Measurements from ENCODE around the gene CCDC92B.
"Not testable (repeated sequence)": the region's sequence is repeated elsewhere in the genome, so short reads cannot be mapped to it uniquely, and the experiment has no call there.

Gene CCDC92B

DNA sequence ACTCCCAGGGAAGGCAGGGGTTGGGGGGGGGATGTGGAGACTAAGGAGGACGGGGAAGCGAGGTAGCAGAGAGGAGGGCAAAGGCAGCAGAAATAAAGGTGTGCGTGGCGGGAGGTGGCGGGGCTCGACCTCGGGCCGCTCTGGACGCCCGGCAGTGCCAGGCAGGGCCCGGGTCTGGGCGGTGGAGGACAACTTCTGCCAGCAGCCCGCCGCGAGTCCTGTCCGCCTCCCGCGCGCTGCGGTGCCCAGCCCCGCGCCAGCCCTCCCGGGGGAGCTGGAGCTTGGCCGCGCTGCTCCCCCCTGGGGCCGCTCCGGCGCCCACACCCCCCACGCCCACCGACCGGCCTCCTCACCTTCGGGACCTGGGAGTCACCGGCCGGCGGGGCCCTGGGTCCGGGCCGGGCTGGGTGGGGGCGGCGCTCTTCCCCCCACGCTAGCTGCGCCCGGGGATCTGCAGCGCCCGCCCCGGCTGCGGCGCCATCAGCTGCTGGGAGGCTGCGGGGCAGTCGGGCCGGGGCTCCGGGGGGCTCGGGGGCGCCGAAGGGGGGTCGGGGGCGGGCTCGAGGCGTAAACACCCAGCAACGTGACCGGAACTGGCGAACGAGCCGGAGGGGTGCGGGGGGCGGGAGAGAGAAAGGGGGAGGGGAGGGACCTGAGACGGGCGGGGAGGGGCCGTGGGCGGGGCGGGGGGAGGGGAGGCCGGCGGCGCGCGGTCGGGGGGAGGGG lies at the start of gene CCDC92B:
Gene CCDC92B (minus strand): TSS at position 595 of the 726 bp plus-strand sequence. CDS start 14,507 bp downstream, outside the sequence.
- Mint-ChIP-seq H3K4me3 (no peak within 1 kb of the TSS), H3K27me3 (peaks cover 37% of the 10 kb centered on the region), H3K27ac (no peak within 1 kb of the TSS), H3K4me1 (no peaks in the 10 kb centered on the region), H3K9me3 (no peaks in the 10 kb centered on the region), H3K36me3 (no peaks in the 10 kb centered on the region)

DNA sequence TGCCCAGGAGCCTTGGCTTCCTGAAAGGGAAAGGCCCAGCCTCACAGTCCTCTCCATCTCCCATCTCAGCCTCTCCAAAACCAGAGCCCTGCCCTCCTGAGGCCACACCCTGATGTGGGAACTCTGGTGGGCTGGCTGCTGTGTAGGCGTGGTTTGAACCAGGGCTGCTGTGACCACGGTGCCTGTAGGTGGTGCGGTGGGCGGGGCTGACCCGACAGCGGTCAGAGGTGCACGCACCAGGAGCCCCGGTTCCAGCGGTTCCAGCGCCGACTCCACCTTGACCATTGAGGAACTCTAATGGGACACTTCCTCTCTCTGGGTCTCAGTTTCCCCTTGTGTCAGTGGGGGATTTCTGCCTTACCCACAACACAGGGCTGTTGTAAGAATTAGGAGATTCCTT lies 49.2 kb upstream of the CCDC92B start:
- no peak overlapping the region for H3K27ac Mint-ChIP-seq

DNA sequence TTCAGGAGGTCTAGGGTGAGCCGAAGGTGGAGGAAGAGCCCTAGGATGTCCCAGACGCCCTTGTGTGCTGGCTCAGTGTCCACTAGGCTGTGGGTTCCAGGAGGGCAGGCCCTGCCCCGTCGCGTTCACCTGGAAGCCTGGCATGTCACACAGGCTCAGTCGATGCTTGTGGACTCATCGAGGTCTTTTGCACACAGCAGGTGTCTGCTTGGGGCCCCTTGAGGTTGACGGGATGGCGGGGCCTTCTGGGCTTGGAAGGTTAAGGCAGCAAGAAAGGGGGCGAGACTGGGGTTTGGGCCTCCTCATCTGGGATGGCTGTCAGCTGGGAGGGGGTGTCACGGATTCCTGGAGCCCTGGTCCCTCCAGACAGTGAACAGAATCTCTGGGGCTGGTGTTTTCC lies 48.7 kb upstream of the CCDC92B start:
- Mint-ChIP-seq H3K4me3 (peak overlapping the region; percentile 79), H3K27me3 (no peaks in the 10 kb centered on the region), H3K27ac (no peak overlapping the region), H3K36me3 (peaks cover 11% of the 10 kb centered on the region), H3K4me1 (peaks cover 64% of the 10 kb centered on the region), H3K9me3 (no peaks in the 10 kb centered on the region)

More for the DNA sequence above, 49.2 kb upstream of the CCDC92B start:
- H3K27me3 Mint-ChIP-seq = no peaks in the 10 kb centered on the region
- H3K4me1 Mint-ChIP-seq = peaks cover 63% of the 10 kb centered on the region
- H3K4me3 Mint-ChIP-seq = no peak overlapping the region
- no peaks in the 10 kb centered on the region for H3K9me3 Mint-ChIP-seq
- peaks cover 11% of the 10 kb centered on the region for H3K36me3 Mint-ChIP-seq

DNA sequence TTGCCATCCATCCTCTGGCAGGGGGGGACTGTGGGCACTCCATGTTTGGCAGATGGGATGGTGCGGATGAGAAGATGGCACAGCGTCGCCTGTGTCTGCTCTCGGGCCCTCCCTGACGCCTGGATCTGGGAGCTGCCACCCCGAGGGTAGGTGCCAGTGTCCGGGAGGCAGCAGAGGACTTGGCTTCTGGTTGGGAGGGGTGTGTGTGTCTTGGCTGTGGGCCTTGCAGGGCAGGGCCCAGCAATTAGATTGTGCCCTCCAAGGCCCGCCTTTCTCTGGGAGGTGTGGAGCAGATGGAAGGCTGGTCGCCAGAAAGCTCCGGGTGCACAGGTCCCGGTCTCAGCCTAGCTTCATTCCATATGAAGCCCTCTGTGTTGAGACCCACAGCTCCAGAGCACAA lies 48.2 kb upstream of the CCDC92B start:
- Mint-ChIP-seq H3K27ac (no peak overlapping the region), H3K9me3 (no peaks in the 10 kb centered on the region), H3K36me3 (peaks cover 8% of the 10 kb centered on the region), H3K27me3 (no peaks in the 10 kb centered on the region), H3K4me1 (peaks cover 63% of the 10 kb centered on the region), H3K4me3 (peak overlapping the region; percentile 79)

DNA sequence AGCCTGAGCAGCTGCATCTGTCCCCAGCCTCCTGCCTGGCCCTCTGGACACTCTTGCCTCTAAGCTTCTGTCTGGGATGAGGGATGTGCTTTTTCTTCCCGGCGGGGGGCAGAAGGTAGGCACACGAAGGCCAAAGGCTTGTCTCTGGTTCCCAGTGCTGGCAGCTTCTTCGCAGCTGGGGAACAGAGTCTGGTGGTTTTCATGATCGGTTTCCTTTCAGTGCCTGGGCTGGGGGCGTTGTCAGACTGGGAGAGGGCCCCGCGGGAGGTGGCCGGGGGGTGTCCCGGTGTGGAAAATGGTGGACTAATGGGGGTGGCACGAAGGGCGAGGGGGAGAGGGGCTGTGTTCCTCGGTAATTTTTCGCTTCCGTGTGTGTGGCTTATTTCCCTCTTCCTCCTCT lies 47.8 kb upstream of the CCDC92B start:
- no peaks in the 10 kb centered on the region for H3K27me3 Mint-ChIP-seq
- H3K9me3 Mint-ChIP-seq = no peaks in the 10 kb centered on the region
- H3K4me1 Mint-ChIP-seq = peaks cover 67% of the 10 kb centered on the region
- H3K4me3 Mint-ChIP-seq = peak overlapping the region; percentile 79
- H3K36me3 Mint-ChIP-seq = peaks cover 5% of the 10 kb centered on the region
- H3K27ac Mint-ChIP-seq = no peak overlapping the region

DNA sequence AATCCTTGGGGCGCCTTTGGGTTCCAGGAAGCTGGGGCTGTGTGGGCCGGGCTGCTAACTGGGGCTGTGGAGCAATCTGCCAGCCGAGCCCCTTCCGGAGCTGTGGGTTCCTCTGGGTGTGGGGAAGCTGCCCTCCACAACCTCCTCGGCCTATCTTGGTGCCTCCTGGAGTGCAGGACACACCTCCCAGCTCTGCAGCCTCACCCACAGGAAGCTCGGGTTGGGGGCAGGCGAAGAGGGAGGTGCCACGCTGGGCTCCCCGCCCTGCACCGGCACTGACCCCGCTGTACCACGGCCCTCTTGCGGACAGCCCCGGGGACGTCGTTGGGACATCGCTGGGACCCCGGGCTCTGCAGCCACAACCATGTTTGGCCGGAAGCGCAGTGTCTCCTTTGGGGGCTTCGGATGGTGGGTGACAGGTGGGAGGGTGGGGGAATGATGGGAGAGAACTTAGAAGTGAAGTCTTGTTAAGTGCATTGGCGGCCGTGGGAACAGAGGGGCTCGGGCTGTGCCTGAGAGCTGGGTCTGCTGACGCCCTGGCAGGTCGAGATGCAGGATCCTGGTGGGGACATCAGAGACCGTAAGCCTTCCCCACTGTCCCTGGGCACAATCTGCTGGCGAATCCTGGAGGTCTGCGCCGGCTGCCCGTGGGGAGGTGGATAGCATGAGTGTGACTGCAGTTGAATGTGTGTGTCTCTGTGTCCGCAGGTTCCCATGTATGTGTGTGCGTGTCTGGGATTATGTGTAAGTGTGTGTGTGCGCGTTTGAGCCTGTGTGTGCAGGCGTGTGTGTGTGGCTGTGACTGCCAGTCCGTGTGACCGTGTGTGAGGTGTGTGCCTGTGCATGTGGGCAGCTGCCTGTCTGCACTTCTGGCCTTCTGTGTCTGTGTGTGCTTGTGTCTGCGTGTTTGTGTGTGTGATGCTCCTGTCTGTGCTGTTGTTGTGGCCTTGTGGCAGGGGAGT lies 47.0 kb upstream of the CCDC92B start, which contains the start of gene RAP1GAP2:
Gene RAP1GAP2 (plus strand): TSS at position 275 of the 962 bp plus-strand sequence. CDS start 90 bp downstream, at position 365.
- Mint-ChIP-seq H3K4me1 (peaks cover 69% of the 10 kb centered on the region), H3K36me3 (peaks cover 3% of the 10 kb centered on the region), H3K27me3 (no peaks in the 10 kb centered on the region), H3K4me3 (peak within 1 kb of the TSS; percentile 79), H3K27ac (no peak within 1 kb of the TSS), H3K9me3 (no peaks in the 10 kb centered on the region)

DNA sequence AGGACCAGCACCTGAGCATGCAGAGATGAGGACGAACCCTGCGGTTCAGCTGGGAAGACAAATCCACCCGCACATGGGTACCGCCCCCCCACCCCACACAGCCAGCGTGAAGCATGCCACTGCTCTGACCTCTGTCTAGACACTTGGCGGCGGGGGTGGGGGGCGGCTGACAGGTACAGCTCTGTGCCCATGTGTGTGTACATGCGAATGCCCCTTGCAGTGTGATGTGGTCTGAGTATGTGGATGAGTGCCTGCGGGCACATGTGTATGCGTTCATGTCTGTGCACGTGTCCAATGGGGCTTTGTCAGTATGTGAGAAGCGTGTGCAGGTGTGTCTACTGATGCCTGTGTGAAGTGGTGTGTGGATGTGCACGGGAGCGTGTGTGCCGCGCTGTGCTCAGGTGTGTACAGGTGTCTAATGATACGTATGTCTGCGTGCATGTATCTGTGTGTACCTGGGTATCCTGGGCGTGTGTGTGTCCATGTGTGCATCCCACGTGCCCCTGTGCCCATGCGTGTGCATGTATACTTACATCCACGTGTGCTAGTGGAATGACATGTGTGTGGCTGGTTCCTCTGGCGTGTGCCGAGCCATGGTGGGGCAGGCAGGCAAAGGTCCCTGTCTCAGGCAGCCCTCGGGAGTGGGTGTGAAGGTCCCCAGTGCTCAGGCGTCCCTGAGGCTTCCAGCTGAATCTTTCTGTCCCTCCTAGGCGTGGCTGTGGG lies 46.1 kb upstream of the CCDC92B start:
- Mint-ChIP-seq H3K4me1 (peaks cover 74% of the 10 kb centered on the region), H3K27me3 (no peaks in the 10 kb centered on the region), H3K9me3 (no peaks in the 10 kb centered on the region), H3K27ac (no peak overlapping the region), H3K36me3 (peaks cover 3% of the 10 kb centered on the region), H3K4me3 (peak overlapping the region; percentile 79)

DNA sequence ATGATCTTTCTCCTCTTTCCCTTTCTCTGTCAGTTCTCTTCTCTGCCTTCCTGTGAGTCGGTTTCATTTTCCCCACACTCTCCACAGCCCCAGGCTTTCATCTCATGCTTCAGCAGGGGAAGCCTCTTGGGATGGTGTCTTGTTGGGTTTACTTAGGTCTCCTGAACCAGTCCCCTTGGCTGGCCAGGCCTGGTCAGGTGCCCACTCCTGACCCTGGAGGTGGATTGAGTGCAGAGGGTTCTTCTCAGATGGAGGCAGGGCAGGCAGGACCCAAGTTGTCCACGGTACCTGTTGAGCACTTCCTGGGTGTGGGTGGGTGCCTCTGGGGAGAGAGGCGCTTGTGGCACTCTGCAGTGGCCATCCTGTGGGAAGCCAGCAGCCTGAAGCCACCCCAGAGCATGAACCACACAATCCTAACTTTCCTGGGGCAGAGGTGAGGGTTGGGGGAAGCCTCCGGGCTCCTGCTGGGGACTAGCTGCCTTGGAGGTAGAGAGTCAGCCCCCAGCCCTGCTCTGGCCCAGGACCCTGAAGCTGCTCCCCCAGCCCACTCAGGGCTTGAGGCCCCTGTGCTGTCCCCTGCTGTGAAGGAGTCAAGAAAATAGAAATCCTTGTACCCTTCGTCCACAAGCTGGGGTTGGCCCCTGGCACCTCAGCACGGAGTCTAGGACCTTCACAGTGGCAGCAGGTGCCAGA lies 44.8 kb upstream of the CCDC92B start:
- H3K27me3 Mint-ChIP-seq = no peaks in the 10 kb centered on the region

DNA sequence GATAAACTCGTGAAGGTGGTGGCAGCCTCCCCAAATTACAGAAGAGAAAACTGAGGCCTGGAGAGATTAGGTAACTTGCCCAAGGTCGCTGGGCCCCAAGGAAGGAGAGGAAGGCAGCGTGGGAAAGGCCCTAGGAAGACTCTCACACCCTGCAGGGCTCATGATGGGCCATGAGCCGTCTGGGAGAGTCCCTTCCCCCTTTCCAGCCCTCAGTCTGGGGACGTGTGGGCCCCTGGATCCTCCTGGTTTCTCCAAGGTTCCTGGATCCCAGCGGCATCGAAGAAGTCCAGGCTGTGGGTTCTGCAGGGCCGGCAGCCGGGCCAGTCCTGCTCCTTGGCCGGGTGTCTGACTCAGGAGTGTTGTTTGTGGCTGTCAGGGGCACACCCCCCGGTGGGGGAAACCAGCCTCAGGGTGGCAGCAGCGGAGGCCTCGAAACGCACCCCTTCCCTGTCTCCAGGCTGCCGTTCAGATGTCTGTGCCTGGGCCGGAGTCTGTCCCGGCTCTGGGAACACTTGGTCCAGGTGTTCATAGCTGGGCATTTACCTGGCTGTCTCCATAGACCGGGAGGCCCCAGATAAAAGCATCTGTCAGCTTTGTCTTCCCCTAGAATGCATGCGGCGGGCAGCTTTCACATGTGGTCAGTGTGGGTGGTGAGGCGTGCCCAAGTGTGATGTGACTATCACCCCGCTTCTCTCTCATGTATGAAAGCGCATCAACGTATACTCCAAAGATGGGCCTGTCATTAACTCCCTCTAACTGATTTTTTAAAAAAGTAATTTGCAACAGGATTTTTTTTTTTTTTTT lies 43.1 kb upstream of the CCDC92B start:
- no peaks in the 10 kb centered on the region for H3K27me3 Mint-ChIP-seq
- peaks cover 58% of the 10 kb centered on the region for H3K4me1 Mint-ChIP-seq
- H3K27ac Mint-ChIP-seq = no peak overlapping the region
- H3K9me3 Mint-ChIP-seq = no peaks in the 10 kb centered on the region
- H3K4me3 Mint-ChIP-seq = no peak overlapping the region
- no peaks in the 10 kb centered on the region for H3K36me3 Mint-ChIP-seq

More for the DNA sequence above, 44.8 kb upstream of the CCDC92B start:
- no peaks in the 10 kb centered on the region for H3K9me3 Mint-ChIP-seq
- H3K4me1 Mint-ChIP-seq = peaks cover 71% of the 10 kb centered on the region
- H3K36me3 Mint-ChIP-seq = no peaks in the 10 kb centered on the region
- peak overlapping the region; percentile 72 for H3K4me3 Mint-ChIP-seq
- H3K27ac Mint-ChIP-seq = no peak overlapping the region

DNA sequence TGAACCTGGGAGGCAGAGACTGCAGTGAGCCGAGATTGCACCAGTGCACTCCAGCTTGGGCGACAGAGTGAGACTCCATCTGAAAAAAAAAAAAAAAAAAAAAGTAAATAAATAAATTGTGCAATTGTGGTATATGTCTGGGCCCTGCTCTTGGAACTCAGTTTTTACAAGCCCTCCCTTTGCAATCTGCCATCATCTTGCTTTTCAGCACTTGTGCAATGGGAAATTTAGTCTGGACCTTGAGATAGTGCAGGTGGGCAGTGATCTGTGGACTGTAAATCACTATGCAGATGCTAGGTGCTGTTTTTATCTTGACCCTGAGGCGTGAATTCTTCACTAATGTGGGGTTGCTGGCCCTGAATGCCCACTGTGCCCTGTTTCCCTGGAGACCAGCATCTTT lies 40.2 kb upstream of the CCDC92B start:
- no peak overlapping the region for H3K27ac Mint-ChIP-seq
- no peaks in the 10 kb centered on the region for H3K36me3 Mint-ChIP-seq
- H3K9me3 Mint-ChIP-seq = no peaks in the 10 kb centered on the region
- H3K4me1 Mint-ChIP-seq = peaks cover 33% of the 10 kb centered on the region
- no peaks in the 10 kb centered on the region for H3K27me3 Mint-ChIP-seq
- no peak overlapping the region for H3K4me3 Mint-ChIP-seq

DNA sequence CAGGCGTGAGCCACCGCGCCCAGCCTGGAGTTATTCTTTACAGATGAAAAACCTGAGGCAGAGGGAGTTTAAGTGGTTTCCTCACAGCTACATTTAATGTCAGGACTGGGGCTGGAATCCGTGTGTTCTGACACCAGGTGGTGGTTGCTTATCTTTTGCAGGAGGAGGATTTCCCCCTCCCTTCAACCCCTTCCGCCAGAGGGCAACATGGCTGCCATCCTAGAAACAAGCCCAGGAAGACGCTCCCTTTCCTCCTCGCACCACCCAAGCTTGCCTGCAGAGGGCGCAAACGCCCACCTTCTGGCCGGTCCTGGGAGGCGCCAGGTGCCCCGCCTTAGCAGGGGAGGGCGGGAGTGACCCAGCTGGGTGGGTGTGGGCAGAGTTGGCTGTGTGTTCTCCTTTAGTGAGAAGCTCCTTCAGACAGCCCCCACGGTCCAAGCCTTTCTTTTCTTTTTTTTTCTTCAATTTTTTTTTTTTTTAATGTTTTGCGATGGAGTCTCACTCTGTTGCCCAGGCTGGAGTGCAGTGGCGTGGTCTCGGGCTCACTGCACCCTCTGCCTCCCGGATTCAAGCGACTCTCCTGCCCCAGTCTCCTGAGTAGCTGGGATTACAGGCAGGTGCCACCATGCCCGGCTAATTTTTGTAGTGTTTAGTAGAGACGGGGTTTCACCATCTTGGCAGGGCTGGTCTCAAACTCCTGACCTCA lies 36.9 kb upstream of the CCDC92B start:
- H3K27ac Mint-ChIP-seq = no peak overlapping the region
- no peaks in the 10 kb centered on the region for H3K36me3 Mint-ChIP-seq
- no peaks in the 10 kb centered on the region for H3K27me3 Mint-ChIP-seq
- peak overlapping the region; percentile 5 for H3K4me3 Mint-ChIP-seq
- H3K4me1 Mint-ChIP-seq = peaks cover 4% of the 10 kb centered on the region
- no peaks in the 10 kb centered on the region for H3K9me3 Mint-ChIP-seq

DNA sequence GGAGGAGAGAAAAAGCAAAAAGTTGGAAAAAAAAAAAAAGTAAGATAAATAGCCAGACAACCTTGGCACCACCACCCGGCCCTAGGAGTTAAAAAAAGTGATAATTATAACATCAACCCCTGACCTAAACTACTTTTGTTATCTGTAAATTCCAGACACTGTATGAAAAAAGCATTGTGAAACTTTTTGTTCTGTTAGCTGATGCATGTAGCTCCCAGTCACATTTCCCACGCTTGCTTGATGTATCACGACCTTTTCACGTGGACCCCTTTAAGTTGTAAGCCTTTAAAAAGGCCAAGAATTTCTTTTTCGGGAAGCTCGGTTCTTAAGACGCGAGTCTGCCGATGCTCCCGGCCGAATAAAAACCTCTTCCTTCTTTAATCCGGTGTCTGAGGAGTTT lies 35.9 kb upstream of the CCDC92B start:
- not testable (repeated sequence) for H3K9me3 Mint-ChIP-seq, H3K27me3 Mint-ChIP-seq, H3K4me3 Mint-ChIP-seq, H3K27ac Mint-ChIP-seq, H3K36me3 Mint-ChIP-seq, H3K4me1 Mint-ChIP-seq

DNA sequence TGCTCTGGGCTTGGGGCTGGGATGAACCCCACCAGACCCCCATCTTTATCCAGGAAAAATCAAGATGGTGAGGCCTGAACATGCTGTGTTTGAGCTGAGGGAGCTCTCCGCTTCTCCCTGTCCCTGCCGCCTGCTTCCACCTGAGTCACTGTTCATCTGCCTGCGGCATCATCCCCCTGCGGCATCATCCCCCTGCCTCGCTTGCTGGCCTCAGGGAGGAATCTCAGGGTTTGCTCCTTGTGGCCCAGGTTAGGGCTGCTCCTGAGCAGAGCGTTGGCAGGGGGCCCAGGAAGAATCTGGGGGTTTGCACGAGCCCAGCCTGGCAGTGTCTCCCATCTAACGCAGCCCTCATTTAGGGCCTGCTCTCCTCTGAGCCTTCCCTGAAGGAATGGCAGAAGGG lies 35.4 kb upstream of the CCDC92B start:
- H3K36me3 Mint-ChIP-seq = no peaks in the 10 kb centered on the region
- no peak overlapping the region for H3K4me3 Mint-ChIP-seq
- H3K27ac Mint-ChIP-seq = no peak overlapping the region
- no peaks in the 10 kb centered on the region for H3K4me1 Mint-ChIP-seq
- no peaks in the 10 kb centered on the region for H3K9me3 Mint-ChIP-seq
- no peaks in the 10 kb centered on the region for H3K27me3 Mint-ChIP-seq
